Activated T-cell treated with anti-CD3 and anti-CD28 coated beads for 1 hour (primary cell): ENCODE measurements around the gene ASPA.
"Not testable (repeated sequence)": the region's sequence is repeated elsewhere in the genome, so short reads cannot be mapped to it uniquely, and the experiment has no call there.

Source experiments
- DNase-seq: peaks from one replicate; pipeline ENCODE4 v3.0.0-alpha.2; 2020; ENCODE audit warnings: low read depth

Gene ASPA

DNA sequence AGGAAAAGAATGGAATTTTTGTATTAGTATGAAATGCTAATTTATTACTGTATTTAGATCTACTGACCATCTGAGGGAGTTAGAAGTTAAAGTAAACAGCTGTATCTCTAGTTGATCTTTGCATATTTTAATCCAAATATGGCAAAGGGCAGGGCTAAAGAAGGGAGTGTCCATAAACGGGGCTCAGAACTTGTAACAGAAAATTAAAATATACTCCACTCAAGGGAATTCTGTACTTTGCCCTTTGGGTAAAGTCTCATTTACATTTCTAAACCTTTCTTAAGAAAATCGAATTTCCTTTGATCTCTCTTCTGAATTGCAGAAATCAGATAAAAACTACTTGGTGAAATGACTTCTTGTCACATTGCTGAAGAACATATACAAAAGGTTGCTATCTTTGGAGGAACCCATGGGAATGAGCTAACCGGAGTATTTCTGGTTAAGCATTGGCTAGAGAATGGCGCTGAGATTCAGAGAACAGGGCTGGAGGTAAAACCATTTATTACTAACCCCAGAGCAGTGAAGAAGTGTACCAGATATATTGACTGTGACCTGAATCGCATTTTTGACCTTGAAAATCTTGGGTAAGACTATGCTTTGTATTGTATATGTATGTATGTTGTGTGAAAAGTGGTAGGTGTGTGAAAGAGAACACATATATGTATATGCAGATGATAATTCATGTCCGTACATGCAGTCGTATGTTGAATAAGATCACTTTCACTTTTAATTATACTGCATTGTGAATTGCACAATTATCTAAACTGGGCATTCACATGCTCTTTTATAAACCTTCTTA, at the start of gene ASPA:
TSS of gene ASPA (plus strand) at position 186 of the 799 bp plus-strand sequence. CDS start at position 349, 163 bp downstream.
- DNase-seq = no peak

DNA sequence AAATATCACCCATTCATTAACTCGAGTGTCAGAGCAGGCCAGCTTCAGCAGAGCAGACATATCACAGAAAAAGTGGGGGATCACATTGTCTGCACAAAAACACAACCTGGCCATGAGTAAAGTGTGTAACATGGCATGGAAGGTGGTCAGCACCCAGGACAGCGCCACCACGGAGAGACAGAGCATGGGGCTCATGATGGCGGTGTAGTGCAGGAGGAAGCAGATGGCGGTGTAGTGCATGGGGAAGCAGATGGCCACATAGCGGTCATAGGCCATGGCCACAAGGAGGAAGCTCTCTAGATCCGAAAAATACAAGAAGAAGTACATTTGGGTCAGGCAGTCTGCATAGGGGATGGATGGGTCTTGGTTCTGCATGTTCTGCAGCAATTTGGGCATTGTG, 42.6 kb upstream of the ASPA start:
- not testable (repeated sequence) for DNase-seq

DNA sequence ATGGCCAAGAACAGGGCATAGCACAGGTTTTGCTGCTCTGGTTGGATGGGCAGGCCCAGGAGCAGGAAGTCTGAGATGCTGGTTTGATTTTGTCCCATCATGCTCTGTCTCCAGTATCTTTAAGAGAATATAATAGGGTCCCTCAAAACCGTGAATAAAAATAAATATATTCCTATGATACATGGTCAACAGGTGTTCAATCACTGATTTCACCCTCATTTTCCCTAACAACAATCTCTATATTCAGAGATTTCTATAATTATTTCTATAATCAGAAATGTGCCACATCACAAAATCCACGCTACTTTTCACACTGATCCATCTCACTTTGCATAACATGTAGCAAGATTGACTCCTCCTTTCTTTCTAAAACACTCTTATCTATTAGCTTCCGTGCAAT, 42.1 kb upstream of the ASPA start, which contains the start of gene OR1E2:
TSS of gene OR1E2 (minus strand) at position 101 of the 400 bp plus-strand sequence. CDS start at position 101, 0 bp downstream.
- DNase-seq = no peak

DNA sequence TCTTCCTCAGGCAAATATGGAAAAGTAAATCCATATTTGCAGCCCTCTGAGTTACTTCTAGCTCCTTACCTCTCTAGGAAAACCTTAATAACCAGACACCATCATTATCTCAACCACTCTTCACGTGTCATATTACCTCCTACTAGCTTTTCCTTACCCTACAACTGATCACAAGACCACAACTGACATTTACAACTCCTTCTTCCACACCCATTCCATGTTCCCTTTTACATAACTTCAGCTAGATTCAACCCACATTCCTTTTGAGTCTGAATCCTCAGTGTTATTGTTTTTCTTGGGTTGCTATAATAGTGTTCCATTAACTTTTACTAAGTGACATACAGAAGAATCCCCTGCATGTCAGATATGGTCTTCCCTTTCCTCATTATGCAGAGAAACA, 37.4 kb upstream of the ASPA start:
- DNase-seq = no peak

DNA sequence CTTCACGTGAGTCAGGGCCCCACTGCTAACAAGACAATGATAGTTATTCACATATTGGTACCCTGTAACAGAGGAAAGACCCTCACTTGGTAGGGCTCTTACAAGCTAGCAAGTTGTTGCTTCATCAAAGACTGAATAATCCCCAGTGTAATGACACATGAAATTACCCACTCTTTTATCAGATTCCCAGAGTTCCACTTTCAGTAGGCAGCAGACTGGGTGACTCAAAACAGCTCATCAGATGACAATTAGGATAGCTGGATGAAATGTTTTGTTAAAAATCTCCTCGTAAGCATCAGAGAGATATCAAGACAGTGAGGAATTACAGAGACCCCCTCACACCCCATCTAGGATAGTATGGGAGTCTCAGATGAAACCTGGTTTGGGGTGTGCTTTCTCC, 35.3 kb upstream of the ASPA start:
- DNase-seq = no peak

DNA sequence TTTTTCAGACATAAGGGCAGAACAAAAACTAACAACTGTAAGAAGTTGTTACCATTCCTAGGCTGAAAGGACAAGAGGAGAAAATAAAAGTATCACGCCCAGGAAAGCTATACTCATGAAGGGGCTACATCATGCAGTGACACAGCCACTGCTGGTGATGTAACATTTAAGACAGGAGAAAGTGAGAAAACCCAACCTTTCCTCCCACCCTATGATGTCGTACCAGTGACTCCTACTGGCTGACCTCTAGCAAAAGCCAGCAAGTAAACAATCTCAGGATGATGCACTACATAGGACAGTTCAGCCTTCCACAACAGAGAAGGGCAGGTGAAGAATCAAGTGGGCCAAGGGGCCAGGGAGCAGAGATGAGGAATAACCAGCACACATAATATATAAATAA, 28.2 kb upstream of the ASPA start:
- DNase-seq = no peak

DNA sequence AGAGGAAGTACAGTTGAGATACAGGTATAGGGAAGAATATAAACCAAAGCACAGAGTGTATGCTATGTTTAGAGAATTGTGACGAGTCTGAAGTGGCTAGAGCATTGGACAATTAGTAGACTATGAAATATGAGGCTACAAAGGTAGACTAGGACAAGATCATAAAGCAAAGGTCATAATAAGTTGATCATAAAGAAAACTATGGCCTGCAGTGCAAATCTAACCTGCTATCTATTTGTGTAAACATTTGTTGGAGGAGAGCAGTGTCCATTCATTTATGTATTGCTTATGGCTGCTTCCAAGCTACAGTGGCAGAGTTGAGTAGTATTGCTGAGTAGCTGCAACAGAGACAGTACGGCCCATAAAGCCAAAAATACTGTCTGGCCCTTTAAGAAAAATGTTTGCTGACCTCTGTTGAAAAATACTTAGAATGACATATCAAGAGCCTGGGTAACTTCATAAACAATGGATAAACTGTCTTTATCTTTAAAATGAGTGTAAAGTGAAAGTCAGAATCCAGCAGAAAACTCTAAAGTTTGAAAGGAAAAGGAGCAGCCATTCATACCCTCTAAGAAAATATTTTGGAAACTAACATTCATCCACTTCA, 27.6 kb upstream of the ASPA start:
- no peak for DNase-seq

DNA sequence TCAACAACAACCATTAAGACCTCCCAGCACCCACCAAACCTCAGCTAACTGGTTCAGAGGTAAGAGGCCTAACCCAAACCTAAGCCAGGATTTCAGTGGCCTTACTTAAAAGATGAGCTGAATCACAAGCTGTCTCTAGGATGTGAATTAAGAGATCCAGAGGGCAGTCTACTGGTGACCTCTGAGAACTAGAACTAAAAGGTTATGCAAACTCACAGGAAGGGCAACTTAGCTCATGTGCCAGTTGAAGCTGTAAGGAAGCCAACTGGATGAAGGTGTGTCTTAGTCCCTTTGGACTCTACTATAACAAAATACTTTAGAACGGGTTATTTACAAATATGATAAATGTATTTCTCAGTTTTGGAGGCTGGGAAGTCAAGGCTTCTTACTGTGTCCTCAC, 9.4 kb upstream of the ASPA start:
- DNase-seq = not testable (repeated sequence)

DNA sequence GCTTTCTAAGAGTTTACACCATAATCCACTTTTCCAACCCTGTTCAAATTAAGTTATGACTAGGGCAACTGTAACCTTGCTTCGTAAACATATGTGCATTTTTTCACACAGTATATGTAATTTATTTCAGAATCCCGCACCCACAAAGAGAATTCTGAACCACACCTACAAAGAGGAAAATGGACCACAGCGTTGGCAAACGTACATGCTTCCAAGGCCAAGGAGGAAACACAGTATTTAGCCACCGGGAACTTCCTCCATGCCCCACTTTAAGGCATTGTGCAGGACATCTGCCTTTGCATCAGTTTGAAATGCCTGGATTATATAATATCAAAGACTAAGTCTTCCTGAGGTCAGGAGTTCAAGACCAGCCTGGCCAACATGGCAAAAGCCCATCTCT, 6.3 kb upstream of the ASPA start:
- DNase-seq = no peak

DNA sequence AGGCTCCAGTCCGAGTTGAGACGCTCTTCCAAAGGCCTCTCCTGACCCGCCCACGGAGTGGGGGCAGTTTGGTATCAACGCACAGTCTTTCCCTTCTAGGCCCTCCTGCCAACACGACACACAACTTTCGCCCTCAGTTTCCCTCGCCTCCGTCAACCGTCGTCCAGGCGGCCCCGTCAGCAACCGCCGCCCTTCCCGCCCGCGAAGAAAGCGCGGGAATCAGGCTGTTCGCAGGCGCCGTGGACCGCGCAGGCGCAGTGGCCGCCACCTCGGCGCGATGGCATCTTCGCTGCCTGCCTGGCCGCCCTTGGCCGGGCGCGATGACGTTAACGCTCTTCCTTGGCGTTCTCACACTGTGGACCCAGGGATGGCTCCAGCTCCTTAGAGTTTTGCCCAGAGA, 4.2 kb upstream of the ASPA start, which contains the start of gene SPATA22:
TSS of gene SPATA22 (minus strand) at position 221 of the 400 bp plus-strand sequence. CDS start 2,494 bp downstream, outside the sequence.
- no peak for DNase-seq

DNA sequence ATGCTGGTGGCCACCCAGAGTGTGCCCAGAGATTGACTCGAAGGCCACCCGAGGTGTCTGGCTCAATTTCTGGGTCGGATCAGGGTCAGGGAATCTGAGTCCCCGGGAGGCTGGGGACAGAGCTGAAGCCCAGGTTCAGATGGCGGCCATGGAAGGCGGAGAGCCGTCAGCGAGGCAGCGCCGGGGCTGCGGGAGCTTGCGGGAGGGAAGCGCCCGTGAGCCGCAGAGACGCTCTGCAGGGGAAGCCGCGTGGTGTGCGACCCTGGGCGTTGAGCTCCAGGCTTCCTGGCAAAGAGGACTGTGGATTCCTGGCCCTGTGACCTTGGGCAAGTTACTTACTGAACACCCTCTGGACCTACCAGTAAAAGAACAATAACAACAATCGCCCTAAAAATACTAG, 3.7 kb upstream of the ASPA start:
- no peak for DNase-seq

DNA sequence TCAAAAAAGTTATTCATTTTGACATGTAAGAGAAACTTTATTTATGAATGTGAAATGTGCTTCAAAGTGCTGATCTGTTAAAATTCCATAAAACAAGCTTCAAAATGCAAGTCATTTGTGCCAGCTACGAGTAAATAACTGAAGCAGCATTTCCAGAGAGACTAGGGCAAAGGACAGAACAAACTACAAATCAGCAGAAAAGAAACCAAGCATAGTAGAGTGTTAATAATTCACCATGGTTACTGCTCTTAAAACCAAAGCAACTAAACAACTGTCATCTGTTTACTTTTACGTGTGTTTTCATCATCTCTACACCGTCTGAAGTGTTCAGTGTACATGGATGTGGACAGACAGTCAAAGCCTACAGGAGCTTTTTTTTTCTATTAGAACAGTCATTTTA, 1.6 kb upstream of the ASPA start:
- no peak for DNase-seq

DNA sequence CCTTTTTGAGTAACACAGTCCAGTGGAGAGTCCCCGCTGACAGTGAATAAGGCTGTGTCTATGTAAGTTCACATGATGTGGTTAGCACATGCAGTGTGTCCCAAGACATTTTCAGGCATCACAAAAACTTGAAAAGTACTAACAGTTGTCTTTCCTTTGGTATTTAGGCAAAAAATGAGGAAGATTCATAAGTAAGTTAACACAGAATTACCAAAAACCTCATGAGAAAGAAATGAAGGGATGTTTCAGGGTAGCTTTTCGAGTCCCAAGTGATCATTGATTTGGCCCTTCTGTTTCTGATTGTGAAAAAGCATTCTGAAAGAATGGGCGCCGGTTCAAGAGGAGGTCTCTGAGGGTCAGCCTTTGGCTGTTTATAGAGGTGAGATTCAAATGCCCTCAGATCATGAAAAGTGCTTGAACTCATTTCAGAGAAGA, 529 bp upstream of the ASPA start:
- no peak for DNase-seq

DNA sequence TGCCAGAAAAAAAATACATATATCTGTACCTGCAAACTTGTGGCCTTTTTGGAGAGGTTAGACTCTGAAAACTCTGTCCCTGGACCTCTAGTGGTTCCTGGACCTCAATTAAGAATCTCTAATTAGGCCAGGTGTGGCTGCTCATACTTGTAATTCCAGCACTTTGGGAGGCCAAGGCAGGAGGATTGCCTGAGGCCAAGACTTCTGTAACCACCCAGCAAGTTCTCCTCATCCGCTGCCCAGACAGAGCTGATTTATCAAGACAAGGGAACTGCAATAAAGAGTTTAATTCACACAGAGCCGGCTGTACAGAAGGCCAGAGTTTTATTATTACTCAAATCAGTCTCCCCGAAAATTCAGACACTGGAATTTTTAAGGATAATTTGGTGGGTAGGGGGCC, 4.2 kb downstream of the ASPA start:
- DNase-seq = no peak

DNA sequence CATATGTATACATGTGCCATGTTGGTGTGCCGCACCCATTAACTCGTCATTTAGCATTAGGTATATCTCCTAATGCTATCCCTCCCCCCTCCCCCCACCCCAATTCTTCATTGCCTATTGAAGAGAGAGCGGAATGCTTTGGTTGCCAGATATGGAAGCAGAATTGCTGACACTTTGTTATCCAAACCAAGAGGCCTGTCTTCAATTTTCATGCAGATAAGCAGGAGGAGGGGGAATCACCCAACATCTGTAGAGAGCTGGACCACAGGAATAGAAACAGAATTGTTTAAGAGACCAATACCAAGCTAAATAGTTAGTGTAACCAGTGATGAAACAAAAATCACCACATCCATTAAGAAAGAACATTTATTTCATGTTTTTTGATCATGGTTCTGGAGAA, 7.1 kb downstream of the ASPA start:
- DNase-seq = no peak

DNA sequence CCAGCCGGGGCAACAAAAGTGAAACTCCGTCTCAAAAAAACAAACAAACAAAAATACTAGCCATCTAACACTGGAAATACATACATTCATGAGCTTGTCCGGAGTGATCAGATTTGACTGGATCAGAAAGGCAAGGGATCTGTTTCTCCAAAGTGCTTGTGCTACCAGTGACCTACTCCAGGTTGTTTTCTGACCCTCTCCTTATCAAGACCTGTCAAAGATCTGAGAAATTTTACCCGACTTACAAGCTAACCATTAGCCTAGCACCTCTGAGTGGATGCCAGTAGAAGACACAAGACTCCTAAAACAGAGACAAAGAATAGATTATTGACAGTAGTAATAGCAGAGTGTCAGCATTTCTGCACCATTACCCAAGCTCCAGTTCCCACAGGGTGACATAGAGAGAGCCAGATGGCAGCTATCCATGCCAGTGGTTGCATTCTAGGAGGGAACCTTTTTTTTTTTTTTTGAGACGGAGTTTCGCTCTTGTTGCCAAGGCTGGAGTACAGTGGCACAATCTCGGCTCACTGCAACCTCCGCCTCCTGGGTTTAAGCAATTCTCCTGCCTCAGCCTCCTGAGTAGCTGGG, 9.8 kb downstream of the ASPA start:
- no peak for DNase-seq

DNA sequence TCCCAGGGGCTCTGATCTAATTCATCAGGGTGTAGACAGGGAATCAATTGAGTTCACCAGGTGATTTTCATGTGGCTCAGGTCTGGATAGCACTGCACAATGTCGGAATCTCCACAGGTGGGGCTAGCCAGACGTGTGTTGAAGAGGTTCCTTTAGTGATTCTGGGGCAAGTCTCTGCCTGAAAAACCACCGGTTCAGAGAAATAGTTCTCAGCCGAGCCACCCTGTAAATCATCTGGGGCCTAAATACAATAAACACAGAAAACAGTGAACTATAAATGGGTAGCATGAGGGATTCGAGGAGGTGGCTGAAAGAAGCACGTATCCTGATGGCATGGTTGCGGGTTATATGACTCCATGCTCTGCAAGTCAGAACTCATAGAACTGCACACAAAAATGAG, 21.3 kb downstream of the ASPA start:
- no peak for DNase-seq

DNA sequence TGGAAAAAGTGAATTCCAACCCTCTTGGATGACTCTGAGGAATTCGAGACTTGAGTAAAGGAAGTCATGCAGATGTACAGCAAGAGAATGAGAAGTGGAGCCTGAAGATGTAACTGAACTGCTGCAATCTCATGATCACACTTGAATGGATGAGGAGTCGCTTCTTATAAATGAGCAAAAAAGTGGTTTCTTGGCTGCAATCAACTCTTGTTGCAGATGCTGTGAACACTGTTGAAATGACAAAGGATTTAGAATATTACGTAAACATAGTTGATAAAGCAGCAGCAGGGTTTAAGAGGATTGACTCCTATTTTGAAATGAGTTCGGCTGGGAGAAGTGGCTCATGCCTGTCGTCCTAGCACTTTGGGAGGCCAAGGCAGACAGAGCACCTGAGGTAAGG, 25.5 kb downstream of the ASPA start:
- no peak for DNase-seq

DNA sequence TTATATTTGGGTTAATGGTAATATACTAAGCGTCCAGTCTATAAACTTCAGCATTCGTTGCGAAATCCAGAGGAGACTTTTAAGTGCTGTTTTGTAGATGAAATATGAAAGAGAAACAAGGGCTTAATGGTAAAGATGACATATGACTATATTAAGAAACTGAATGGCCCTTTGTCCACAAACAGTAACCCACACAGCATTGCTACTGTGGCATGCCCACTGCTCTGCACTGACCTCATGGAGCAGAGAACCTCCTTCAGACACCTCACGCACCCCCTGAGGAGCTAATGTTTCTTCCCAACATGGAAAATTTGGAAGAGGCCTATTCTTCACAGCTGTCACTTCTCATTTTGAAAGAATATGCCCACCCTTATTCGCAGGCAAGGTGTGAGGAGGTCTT, 26.7 kb downstream of the ASPA start:
- DNase-seq = no peak

DNA sequence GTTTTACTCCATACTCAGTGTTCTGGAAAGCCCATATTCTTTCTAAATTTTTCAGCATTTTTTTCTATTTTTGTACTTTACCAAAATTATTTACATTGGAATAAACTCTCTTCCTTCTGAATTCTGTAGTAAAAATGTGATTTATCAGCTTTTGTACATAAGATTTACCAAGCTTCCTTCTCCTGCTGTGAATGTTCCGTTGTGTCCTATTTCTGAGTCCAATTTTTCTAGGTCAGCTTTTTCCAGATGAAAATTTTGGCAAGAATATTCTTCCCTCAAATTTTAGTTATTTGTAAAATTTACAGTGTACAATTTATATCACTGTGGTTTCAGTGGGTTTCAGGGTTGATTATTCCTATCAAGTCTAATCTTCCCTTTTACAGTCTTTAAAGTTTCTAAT, 27.5 kb downstream of the ASPA start:
- DNase-seq = no peak

DNA sequence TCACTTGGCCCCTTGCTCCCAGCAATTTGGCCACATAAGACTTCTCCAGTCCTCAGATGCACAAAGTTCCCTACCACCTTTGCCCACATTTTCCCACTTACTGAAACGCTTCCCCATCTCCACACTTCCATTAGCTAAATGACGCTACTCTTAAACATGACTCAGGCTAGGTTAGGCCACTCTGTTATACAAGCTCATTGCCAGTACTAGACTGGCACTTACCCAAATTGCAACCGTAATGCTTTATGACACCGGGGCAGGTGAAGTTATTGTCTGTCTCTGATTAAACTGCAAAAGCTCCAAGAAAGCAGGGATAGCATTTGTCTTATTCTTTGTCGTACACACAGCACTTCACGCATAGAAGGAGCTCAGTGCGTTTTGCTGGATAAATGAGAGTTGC, 29.2 kb downstream of the ASPA start:
- no peak for DNase-seq

DNA sequence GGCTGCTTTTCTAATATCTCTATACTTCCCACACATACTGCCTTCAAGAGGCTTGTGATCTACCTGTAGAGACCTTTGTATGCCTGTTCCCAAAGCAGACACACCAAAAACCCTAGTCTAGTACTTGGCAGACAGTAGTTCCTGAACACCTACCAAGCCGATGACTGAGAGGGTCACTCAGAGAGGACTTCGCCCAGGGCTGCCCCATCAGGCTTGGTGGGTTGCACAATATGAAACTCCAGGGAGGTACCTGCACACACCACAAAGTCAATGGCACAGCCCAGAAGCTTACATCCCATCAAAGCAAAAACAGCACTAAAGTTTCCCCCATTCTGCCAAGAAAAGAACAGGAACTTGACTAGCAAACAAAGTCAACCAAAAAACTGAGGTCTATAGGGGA, 30.3 kb downstream of the ASPA start:
- DNase-seq = no peak

DNA sequence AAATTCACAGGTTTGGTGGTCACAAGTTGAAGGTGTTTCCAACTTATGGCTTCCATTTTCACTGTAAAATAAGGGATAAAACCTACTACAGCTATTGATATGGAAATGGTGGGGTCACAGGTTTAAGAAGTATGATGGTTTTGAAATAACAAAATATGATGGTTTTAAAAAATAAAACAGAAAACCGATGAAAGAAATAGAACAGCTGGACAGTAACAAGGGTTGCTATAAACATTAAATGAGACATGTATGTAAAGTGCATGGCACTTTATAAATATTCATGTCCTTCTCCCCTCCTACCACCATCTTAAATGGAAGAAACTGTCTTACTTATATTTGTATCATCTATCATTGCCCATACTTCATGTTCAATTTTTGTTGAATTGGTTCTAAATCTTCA, 31.3 kb downstream of the ASPA start:
- DNase-seq = no peak
